GM21515 (cell line): ENCODE data around the gene SIMC1.
"Not testable (repeated sequence)": the region's sequence is repeated elsewhere in the genome, so short reads cannot be mapped to it uniquely, and the experiment has no call there.

ENCODE experiments used
- ATAC-seq: cut with Tn5 transposase; IDR thresholded peaks from one replicate; pipeline ENCODE4 v1.9.1; 2021; ENCODE audit not compliant: unreplicated experiment

The SIMC1 gene

DNA sequence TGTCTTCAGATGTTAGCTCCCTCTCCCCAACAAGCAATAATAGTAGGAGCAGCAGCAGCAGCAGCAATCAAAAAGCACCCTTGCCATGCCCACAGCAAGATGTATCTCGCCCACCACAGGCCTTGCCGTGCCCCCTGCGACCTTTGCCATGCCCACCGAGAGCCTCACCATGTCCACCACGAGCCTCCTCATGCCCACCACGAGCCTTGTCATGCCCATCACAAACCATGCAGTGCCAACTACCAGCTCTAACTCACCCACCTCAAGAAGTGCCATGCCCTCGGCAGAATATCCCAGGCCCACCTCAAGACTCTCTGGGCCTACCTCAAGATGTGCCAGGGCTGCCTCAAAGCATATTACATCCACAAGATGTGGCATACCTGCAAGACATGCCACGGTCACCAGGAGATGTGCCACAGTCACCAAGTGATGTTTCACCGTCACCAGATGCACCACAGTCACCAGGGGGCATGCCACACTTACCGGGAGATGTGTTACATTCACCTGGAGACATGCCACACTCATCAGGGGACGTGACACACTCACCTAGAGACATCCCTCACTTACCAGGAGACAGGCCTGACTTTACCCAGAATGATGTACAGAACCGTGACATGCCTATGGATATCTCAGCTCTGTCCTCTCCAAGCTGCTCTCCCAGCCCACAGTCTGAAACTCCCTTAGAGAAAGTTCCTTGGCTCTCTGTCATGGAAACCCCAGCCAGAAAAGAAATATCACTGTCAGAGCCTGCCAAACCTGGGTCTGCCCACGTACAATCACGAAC, 52.0 kb downstream of the SIMC1 start:
- ATAC-seq, result not testable (repeated sequence)

DNA sequence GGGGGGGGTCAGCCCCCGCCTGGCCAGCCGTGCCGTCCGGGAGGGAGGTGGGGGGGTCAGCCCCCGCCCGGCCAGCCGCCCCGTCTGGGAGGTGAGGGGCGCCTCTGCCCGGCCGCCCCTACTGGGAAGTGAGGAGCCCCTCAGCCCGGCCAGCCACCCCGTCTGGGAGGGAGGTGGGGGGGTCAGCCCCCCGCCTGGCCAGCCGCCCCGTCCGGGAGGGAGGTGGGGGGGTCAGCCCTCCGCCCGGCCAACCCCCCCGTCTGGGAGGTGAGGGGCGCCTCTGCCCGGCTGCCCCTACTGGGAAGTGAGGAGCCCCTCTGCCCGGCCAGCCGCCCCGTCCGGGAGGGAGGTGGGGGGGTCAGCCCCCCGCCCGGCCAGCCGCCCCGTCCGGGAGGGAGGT, 67.1 kb downstream of the SIMC1 start:
- ATAC-seq, result not testable (repeated sequence)

DNA sequence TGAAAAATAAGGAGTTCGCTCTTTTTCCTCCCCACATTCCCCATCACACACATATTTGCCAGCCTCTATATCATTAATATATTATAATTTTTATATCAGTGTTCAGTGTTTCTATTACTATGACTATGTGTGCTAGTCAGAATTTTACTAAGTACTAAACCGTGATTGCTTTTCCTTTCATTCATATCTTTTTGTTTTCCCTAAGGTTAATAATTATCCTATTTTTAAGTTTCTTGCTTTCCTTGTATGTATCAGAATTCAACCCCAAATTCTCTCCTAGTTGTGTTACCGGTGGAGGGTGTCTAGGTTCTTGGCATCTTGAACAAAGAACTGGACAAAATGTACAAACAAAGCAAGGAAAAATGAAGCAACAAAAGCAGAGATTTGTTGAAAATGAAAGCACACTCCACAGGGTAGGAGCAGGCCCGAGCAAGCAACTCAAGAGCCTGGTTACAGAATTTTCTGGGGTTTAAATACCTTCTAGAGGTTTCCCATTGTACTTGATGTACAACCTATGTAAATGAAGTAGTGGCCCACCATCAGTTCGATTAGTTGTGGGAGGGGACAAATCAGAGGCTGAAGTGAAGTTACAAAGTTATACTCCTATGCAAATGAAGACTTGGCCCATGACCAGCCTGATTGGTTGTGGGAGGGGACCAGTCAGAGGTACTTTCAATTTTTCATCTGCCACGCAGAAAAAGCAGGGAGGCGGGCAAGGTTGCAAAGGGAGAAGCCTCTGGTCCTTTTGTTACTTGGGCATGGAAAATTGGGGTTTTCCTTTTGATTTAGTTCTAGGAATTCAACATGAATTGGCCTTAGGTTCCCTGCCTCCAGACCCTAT, 79.5 kb downstream of the SIMC1 start:
- ATAC-seq, result no peak

DNA sequence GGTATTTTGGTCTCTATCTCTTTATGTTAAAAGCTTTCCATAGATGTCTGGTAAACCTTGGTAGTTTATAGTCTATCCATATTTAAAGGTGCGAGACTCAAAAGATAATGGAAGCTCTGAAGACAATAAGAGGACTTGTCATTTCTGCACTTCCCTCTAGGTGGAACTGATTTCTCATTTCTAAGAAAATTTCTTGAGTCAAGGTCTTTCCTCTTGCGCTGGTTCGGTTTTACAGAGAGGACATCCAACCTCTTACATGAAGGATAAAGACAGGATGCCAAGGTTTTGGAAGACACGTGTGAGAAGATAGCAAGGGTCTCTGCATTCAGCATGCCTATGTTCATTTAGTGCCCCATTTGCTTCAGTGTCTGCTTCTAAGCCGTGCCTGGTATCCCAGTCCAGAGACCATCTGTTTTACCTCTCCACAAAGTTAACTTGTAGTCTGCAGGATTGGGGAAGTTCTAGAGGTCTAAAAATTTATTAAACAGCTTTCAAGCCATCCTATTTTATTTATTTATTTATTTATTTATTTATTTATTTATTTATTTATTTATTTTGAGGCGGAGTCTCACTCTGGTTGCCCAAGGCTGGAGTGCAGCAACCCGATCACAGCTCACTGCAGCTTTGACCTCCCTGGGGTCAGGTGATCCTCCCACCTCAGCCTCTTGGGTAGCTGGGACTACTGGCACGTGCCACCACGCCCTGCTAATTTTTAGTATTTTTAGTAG, 81.8 kb downstream of the SIMC1 start:
- no peak for ATAC-seq

DNA sequence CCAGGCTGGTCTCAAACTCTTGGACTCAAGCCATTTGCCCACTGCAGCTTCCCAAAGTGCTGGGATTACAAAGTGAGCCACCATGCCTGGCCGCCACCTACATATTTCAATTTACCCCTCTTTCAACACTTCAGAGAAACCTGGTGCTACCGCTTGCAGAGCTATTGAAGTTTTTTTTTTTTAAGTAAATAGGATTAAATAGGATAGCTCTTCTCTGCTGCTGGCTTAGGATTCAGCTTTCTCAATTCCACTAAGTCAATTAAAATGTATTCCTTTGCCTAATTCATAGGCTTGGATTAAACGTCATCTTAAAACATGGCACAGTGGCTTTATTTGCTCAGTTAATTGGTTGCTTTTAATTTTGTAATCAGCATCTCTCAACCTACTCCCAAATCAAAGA, 82.4 kb downstream of the SIMC1 start:
- ATAC-seq, result no peak

DNA sequence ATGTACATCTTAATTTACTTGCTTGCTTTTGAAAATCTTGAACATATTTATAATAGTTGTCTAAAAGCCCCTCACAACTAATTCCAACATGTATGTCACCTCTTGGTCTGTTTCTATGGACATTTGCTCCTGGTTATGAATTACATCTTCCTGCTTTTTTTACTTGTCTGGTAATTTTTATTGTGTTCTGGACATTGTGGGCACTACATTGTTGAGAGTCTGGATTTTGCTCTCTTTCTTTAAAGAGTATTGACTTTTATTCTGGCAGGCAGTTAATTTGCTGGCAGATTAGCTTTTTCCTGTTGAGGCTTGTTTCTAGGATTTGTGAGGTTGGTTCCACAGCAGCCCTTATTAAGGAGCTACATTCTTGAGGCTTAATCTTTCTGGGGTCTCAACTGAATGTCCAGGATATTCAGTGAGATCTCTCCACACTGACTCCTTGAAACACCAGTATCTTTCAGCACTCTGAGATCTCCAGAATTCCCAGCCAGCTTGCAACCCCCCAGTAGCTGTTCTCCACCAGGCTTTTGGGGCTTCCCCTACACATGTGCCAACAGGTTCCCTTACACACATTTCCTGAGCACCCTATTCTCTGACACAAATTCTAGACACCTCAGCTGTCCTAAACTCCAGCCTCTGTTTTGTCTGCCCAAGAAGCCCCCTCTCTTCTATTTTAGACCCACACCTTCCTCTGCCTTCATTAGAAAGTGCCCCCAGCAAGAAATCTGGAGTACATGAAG, 96.0 kb downstream of the SIMC1 start:
- no peak for ATAC-seq

DNA sequence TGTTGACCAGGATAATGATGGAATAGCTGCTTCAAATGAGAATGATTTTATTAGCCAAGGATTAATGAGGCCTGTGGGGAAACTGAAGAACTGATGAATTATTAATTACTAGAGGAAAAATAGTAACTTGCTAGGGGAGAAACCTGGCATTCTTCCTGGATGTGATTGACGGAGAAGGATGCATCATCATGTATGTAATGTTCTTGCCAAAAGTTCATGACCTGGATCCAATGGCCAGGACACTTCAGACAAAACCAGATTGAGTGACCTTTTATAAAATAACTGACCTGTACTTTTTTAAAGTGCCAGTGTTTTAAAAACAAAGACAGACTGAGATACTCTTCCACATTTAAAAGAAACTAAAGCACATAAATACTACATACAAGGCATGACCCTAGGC, 99.7 kb downstream of the SIMC1 start:
- ATAC-seq, result no peak

DNA sequence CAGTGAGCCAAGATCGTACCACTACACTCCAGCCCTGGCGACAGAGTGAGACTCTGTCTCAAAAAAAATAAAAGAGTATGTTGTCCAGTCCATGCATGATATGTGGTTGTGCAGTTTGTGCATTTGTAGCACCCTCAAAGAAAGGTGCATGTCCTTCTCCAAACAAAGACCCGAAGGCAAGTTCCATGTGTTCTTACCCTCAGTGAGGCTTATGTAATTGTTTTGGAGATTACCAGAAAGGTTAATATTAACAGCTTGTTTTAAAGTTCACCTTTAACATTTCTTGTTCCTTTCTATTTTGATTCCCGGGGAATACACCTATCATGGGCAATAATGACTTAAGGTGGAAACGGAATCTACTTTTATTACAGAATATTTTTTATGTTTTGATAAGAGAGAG, 101.1 kb downstream of the SIMC1 start:
- no peak for ATAC-seq

DNA sequence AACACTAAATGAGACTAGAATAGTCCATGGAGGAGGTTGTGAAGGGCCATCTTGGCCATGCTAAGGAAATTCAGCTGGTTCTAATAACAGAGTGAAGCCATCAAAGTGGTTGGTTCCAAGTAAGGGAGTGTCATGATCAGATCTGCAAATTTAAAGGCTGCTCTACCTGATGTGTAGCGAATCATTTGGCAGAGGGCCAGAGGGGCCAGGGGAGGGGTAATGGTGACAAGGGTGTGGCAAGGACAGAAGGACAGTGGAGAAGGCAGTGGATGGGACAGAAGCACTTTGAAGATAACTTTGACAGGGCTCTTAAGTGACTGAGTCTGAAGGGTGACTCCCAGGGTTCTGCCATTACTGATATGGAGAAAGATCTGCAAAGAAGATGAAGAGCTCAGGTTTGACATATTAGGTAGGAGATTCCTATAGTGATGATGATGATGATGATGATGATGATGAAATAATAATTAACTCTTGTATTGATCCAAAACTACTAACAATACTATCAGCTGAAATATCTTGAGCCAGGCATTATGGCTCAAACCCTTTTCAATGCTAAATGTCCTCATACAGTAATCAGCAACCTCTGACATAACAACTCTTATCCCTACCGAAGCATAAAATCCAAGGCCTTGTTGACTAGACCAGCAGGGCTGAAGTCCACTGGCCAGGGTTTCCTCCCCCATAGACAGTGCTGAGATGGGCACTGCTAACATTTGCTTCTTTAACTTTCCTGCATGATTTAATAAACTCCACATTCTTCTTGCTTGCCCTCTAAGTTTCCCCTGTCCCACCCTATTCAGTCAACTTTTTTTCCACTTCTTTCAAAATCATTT, 103.3 kb downstream of the SIMC1 start:
- ATAC-seq, result no peak

DNA sequence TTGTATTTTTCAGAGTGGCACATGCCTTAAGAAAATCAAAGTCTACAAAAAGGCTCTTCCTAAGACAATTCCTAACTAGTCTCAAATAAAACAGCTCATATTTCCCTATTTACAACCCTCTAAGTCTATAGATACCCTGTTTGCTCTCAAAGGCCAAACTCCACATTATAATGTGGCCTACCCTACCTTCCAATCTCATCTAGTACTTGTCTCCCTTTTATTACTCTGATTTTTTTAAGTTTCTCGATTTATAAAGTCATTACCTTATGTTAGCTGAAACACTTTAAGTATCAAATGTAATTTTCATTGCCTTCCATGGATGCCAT, 103.9 kb downstream of the SIMC1 start:
- ATAC-seq, result no peak

DNA sequence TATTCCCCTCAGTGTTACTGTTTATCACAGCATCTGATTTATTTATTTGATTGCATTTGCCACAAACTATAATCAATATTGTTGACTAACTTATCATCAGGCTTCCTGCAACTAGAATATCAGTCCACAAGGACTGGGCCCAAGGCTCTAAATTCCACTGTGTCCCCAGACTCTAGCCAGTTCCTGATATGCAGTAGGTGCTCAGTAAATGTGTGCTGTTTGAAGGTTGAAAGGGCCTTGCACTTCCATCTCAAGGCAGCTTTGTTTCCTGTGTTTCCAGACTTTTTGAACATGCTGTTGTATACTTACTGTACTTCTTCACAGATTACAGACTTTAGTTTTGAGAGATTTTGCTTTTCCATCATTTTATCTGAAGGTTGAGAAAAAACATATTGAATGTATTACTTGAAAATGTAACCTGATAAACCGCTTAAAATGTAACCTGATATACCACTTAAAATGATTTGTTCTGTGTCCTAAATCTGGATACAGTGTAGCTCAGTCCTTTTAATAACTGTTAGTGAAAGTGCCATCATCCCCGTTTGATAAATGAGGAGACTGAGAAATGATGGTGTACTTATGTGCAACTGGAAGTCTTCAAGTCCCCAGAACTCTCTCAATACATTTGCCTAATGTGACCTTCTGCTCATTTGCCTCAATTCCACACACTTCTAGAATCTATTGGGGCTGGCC, 104.7 kb downstream of the SIMC1 start:
- no peak for ATAC-seq

DNA sequence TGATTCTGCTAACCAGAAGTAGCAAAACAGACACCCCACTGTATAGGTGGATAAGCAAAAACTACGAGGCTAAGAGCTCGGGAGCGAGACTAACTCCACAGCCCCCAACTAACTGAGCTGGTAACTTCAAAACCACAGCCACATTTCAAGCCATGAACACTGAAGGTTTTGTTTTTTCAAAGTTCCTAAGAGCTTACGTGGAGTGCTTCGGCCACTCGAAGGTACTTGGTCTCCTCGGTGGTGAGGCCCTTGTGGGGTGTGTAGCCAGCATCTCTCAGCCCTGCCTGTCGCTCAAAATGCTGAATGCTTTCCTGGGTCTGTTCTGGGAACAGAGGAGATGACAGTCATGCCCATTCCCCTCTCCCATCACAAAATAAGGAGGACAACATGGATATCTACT, 112.2 kb downstream of the SIMC1 start:
- no peak for ATAC-seq

DNA sequence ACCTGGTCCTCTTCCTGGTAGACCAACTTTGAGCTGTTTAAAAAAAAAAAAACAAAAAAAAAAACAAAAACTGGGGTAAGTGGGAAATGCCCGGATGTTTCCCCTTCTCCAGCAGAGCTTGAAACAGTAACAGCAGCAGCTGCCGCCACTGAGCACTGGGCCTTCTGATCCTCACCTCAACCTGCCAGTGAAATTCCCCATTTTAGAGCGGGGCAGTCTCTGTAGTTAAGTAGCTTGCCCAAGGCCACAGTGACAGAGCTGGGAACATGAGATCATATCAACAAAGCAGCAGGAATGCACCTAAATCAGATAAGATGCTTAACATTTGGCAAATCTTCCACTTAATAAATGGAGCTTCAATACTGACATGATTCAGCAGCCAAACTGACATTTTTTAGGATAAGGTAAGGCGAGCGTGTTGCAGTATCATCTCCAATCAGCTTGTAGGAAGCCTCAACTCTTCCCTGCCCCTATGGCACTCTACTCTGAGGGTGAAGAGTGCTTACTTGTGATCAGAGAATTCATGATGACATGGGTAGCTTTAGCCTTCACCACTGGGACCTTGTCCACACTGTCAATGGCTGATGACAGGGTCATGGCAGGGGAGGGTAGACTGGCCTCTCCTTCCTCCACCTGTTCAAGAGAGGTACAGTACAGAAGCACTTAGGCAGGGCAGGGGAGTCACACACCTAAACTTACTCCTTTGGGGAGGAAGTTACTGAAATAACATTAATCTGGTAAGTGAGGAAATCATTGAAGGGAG, 114.1 kb downstream of the SIMC1 start:
- no peak for ATAC-seq

DNA sequence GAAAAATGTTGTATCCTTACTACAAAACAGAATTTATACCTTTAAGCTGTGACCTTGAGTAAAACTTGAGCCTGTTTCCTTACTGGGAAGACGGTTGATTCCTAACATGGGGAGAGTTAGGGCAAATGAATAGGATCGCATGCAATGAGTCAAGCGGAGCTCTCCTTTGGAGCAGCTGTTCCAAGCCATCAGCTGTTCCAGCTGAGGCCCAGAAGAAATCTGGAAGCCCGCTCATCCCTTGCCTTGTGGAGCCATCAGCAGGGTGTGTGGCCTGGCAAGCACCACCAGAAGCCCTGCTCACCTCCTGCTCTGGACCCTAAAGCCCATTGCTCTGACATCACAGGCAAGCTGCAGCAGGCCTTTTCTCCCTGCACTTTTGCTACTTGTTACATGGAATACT, 115.3 kb downstream of the SIMC1 start:
- no peak for ATAC-seq

DNA sequence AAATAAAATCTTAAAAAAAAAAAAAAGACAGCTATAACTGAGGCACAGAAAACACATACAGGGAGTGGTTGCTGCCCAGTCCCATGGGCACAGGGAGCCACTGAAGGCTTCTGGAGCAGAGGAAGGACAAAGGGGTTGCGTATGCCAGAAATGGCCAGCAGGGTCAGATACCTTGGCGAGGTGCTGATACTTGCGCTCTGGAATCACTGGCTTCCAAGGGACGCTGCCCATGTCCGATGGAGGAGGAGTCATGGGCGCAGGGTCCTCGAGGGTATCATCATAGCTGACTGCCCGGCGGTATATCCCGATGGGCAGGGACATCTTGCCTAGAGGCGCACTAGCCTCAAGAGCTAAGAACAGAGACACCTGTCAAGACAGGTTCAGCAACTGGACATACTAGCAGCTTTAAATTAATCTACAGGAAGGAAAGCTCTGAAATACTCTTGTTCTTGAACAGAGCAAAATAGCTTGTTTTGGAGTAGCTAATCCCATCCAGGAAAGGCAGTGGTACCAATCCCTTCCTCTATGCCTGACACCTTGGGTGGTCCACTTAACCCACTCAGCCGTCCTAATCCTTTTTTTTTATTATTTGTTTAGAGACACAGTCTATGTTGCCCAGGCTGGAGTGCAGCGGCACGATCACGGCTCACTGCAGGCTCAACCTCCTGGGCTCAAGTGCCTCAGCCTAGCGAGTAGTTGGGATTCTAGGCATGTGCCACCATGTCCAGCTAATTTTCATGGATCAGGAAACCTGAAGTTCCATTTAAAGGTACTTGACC, 117.4 kb downstream of the SIMC1 start:
- ATAC-seq, result no peak

DNA sequence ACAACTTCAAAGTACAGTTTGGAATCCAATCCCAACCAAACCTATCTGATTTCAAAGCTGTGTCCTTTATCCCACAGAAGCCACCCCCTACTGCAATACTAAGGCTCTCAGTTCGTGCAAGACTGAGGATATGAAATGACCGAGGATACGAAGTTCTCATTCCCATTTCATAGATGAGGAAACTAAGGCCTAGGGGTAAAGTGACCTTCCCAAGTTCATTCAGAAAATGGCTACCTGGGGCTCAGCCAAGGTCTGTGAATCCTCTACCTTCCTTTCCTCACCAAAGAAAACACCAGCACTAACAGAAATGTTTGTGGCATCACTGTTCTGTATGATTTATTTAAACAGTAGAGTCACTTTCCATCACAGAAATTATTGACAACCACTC, 117.9 kb downstream of the SIMC1 start:
- ATAC-seq, result no peak

DNA sequence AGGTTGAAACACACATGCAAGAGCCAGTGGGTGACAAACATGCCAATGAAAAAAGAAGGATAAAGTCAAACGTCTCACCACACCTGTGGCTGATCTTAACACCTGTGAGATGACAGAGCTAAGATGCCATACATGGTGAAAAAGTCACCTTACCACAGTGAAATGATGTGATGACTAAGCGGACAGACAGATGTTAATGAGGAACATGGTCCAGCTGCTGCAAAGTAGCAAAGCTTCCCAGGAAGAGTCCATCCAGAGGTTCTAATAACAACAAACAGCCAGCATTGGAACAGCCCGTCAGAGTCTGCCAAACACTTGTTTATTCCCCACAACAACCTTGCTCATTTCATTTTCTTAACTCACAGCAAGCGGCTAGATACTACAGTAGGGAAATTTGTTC, 121.4 kb downstream of the SIMC1 start:
- no peak for ATAC-seq

DNA sequence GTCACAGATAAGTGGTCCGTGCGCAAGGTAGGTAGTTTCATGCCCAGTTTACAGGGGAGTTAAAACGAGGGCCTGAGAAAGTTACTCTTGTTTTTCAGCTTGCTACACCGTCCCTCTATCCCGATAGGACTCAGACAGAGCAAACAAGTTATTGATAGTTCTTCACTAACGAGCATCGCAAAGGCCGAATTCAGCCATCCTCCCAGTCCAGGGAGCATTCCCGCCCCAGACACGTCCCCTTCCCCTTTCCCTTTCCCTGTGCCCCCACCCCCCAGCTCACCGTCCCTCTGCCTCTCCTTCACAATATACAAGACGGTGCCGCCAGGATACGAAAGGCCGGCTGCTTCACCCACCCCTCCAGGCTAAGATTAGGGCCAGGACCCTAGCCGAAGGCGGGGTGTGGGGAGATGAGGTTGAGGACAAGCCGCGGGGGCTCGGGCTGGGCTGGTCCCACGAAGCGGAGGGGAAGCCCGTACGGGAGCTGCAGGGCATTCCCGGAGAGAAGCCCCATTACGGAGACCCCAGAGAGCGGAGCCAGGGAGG, 122.7 kb downstream of the SIMC1 start:
- ATAC-seq, result no peak
